NAMALWA (cell line): ENCODE results near the gene RHBG.

Experiments used
- DNase-seq: peaks from one replicate; pipeline ENCODE4 v3.0.0-alpha.2; 2015; ENCODE audit warnings: low spot score

Gene RHBG

GRCh38 chr1:156425943-156426342, 56.9 kb downstream of the RHBG start:
- no peak for DNase-seq

- no peak for DNase-seq
Observed at GRCh38 chr1:156427957-156428356, 58.9 kb downstream of the RHBG start.

- no peak for DNase-seq
Observed at GRCh38 chr1:156428746-156429288, 59.8 kb downstream of the RHBG start.

- DNase-seq: no peak
Observed at GRCh38 chr1:156429313-156430060, 60.5 kb downstream of the RHBG start.

GRCh38 chr1:156430303-156430702, 61.3 kb downstream of the RHBG start:
- no peak for DNase-seq

- DNase-seq: no peak
Observed at GRCh38 chr1:156430866-156431265, 61.9 kb downstream of the RHBG start.

GRCh38 chr1:156431366-156431765, 62.4 kb downstream of the RHBG start:
- DNase-seq: no peak

GRCh38 chr1:156431769-156432668, 63.0 kb downstream of the RHBG start:
- DNase-seq: no peak

- no peak for DNase-seq
Observed at GRCh38 chr1:156432669-156433018, 63.6 kb downstream of the RHBG start.

- no peak for DNase-seq
Observed at GRCh38 chr1:156433032-156433431, 64.0 kb downstream of the RHBG start.

- no peak for DNase-seq
Observed at GRCh38 chr1:156433602-156434001, 64.6 kb downstream of the RHBG start.
